Anterior cingulate cortex (tissue), 58 donors: Measurements from ENCODE around the gene TECRL.

Experiments
- DNase-seq, 58 donors: peaks; one replicate each; lab custom pipeline; 2025; lab: John Stamatoyannopoulos, UW

Gene TECRL, protein sequence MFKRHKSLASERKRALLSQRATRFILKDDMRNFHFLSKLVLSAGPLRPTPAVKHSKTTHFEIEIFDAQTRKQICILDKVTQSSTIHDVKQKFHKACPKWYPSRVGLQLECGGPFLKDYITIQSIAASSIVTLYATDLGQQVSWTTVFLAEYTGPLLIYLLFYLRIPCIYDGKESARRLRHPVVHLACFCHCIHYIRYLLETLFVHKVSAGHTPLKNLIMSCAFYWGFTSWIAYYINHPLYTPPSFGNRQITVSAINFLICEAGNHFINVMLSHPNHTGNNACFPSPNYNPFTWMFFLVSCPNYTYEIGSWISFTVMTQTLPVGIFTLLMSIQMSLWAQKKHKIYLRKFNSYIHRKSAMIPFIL

DNA sequence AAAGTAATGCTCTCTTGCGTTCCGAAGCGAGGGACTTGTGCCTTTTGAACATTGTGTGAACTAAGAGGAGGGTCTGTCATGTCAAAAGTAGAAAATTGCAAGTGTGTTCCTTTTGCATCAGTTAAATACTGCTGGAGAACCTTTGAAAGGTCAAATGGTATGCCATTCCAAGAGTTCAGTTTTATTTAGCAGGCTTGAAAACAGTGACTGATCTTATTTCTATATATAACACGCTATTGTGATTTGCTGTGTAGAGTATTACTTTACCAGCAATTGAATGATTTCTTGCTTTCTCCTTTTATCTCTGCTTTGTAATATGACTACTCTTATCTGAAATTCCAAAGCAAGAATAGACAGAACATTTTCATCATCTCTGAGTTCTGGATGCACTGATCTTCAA, at the start of gene TECRL:
TSS of gene TECRL (minus strand) at position 151 of the 400 bp plus-strand sequence. CDS start at position 52, 99 bp downstream.
- DNase-seq: no peak

- no peak for DNase-seq
These were observed 23.4 kb upstream of the TECRL start for GRCh38 chr4:64432674-64433073.

DNA sequence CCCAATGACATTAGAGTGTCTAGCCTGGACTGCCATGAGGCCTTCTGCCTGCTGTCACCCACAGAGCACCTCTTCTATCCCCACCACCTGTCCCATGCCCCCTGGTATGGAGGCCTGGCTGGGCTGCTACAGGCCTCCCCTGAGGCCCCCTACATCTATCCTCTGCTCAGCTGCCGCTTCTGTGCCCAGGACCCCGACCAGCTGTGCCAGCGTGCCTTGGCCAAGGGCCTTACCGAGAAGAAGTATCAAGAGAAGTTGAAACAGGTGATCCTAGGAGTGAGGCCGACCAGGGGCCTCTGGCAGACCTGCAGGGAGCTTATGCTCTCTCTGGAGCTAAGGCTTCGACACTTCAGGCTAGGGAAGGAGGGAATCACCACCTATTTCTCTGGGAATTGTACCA, 21.7 kb upstream of the TECRL start:
- no peak for DNase-seq

DNA sequence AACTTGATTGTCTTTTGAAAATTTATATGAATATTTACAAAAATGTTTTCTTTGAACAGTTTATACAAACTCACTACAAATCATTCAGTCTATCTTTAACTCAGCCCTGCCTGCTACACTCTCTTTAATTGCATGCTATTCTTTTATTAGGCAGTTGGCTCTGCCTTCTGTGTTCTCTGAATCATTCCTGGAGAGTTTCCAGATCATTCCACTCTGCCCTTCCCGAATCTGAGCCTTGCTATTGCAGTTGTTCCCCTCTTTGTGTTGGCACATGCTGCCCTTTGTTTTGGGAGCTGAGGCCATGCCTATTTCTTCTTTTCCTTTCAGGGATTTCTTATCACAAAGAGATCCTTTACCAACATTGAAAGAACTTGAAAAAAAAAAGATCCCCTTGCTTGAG, 8.7 kb upstream of the TECRL start:
- peak in 3 of 58 donors; percentile 4 to 28 (median 6) for DNase-seq

DNA sequence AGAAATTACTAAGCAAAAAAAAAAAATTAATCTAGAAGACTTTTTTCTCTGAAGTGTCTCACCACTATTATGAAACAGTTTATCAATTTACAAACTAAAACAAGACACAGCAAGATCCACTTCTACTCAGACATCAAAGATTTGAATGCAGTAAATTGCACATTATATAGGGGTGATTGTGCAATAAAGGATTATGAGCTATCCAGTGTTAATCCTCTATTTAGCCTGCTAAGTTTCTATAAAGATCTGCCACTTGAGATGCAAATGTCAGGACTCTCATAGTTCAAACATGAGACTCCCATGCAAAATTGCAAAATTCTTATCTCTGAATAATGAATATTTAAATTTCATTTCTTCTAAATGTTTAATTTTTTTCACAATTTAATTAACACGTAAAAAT, 2.2 kb downstream of the TECRL start:
- DNase-seq: no peak

DNA sequence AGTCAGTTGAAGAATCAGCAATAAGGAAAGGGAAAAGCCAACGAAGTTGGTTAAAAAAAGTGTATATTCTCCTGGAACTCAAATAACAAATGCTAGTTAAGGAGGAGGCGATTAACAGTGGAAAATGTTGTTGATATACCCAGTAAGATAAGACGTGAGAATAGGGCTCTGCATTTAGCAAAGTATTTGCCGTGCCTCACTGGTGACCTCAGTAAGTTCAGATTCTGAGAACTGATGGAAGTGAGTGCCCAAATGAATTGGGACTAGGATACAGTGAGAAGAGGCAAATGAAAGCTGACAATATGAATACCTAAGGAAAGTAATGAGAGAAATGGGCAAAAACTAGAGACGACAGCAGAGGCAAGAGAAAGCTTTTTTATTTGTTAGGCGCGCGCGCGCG, 3.5 kb downstream of the TECRL start:
- DNase-seq: no peak

DNA sequence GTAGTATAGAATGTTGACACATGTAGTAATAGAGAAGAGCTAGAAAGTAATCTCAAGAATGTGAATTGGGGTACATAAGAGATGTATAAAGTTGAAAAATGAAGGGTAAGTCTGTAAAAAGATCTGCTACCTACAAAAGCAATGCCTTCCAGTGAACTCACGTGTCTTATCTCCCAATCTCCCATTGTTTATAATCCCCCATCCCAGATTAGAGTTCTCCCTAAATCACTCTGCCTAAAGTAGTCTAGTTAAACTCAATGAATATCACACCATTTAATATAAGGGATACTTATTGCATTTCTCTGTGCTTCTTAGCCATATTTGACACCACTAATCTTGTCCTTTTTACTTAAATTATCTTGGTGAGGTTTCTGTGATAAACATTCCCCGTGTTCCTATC, 6.6 kb downstream of the TECRL start:
- no peak for DNase-seq

DNA sequence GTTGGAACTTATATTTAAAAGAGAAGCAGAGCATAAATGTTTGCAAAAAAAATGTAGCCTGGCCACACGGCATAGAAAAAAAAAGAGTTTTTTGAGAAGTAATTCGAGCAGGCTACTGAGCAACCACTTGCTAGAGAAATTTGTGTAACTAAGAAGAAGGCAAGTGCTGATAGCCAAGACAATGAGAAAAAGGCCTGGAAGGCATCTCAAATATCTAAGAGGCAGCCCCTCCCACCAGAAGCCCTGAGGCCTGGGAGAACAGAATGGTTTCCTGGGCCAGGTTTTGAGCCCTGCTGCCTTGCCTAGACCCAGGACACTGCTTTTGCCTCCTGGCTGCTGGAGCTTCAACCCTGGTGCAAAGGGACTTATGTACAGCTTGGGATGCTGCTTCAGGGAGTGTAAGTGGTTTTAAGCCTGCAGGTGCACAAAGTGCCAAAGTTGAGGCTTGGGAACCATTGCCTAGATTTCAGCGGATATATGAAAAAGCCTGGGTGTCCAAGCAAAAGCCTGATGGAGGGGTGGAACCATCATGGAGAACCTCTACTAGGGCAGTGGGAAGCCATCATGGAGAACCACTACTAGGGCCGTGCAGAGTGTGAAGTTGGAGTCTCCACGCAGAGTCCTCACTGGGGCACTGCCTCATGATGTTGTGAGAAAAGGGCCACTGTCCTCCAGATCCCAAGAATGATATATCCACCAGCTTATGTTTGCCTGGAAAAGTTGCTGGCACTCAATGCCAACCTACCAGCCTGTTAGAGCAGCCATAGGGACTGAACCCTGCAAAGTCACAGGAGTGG, 9.7 kb downstream of the TECRL start:
- DNase-seq: no peak

DNA sequence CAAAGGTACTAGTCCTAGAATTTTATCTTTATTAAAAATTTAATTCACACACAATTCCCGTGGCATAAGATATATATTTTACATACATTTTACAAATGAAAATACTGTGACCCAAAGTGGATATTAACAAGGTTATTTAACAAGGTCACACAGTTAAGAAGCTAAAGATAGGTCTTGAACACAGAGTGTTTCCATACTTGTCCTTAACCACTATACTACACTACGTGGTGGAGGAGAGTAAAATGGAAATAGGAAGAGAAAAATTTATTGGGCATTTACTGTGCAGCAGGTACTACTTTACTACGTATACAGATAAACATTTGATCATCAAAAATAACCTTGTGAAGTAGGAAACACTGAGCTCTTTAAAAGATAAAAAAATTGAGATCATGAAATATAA, 14.8 kb downstream of the TECRL start:
- no peak for DNase-seq

DNA sequence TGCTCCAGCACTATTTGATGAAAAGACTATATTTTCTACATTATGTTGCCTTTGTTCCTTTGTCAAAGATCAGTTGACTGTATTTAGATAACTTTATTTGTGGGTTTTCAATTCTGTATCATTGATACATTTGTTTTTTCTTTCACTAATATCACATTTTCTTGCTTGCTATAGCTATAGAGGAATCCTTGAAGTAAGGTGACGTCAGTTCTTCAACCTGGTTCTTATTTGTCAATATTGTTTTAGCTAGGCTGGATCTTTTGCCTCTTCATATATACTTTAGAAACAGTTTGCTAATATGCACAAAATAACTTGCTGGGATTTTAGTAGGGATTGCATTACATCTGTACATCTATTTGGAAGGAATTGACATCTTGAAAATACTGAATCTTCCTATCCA, 21.0 kb downstream of the TECRL start:
- DNase-seq: no peak

- no peak for DNase-seq
These were observed 24.0 kb downstream of the TECRL start for GRCh38 chr4:64385220-64385619.

DNA sequence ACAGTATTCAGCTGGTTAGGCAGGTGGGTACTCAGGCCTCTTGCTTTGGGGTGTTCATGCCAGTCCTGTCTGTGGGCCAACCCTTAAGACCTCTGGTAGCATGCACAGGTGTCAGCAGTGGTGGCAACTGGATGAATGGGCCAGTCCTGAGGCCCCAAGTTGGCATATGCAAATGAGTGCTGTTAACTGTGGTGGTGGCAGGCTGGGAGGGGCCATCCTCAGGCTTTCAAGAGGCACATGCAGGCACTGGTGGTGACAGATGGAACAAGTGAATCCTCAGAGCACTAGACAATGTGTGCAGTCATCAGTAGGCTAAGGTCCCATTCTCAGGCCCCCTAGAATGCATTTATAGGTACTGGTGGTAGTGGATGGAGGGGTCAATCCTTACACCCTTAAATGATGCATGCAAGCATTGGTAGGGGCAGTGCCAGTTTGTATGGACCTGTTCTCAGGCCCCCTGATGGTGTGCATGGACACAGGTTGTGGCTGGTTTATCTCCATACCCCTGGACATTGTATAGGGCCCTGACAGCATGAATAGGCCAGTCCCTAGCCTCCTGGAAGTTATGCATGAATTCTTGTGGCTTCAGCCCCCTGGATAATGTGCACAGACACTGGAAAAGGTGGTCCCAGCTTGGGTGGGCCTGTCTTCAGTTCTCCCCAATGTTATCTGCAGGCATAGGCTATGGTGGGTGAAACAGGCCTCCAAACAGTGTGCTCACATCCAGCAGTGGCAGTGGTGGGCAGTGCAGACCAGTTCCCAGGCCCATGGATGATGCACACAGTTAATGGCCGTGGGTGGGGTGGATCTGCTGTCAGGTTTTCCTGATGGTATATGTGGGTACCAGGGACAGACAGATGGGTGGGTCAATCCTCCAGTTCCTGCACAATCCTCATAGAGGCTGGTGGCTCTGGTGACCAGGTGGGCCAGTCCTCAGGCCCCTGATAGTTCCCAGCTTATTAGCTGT, 24.7 kb downstream of the TECRL start:
- no peak for DNase-seq

DNA sequence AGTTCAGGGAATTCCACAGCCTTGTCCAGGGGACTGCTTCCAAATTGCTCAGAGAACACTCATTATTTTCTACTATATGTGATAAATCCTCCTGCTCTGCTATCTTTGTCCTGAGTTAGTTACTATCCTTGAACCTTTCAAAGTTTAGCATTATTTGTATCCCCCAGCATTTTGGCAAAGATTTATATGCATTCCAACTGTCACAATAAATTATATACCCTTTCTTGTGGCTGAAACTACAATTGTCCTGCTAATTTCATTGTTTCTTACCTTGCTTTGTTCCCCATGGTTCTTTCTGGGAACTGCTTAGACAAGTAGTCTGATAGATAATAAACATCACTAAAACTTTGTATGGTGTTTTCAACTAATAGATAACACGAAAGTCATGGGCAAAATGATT, 40.5 kb downstream of the TECRL start:
- DNase-seq: no peak

DNA sequence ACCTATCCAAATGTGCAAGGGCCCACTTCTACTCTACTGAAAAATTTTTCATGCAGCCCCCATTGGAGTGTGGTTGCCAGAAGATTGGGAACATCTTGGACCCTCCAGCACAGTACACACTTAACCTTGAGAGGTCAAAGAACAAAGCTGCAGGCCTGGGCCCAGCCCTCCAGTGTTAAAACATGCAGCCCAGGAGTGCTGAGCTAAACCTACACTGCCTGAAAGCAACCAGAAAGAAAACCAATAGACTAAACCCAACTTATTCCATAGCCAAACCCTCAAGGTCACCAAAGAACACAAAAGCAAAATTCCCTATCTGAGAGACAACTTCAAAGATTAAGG, 47.9 kb downstream of the TECRL start:
- no peak for DNase-seq

DNA sequence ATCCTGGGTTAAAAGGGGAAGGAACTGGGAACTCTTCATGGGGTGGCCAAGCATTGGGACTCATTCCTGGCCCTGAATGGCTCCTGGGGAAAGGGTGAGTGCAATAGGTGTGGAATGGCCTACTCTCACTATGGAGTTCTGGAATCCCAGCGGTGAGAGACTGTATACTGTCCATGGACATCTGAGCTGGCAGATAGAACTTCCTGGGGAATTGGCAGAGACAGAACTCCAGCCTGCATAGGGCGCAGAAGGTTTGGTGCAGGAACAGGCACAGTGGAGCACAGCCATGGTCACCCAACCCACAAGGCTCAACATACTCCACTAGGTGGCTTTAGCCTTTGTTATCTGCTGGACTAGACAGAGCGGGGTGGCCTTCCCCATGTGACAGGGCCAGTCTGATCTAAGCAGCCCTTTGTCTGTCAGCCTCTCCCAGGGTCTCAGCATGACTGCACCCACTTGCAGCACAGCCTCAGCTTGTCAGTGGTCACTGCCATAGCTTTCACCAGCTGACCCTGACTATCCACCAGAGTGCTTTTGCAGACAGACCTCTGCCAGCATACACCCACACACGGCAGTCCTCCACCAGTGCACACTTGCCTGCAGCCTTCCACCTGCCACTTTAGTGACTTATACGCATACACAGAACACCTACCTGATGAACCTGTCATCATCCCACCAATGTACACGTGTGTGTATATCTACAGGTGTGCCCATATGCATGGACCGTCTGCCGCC, 48.4 kb downstream of the TECRL start:
- no peak for DNase-seq

- no peak for DNase-seq
These were observed 49.8 kb downstream of the TECRL start for GRCh38 chr4:64359489-64359888.

DNA sequence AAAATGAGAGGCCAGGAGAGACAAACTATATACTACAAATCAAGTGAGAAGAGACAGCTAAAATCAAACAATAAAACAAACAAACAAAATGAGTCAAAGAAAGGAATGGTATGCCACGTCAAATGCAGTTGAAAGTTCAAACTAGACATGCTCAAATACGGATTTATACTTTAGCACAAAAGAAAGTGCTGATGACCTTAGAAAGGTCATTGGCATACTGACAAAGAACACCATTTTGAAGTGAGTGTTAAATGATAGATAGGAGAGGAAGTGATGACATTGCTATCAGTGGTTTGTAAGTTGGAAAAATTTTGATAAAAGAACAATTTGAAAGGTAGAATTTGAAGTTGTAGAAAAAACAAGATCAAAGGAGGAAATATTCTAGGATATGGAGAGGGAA, 55.3 kb downstream of the TECRL start:
- DNase-seq: no peak

- peak in 11 of 58 donors; percentile 0 to 30 (median 18) for DNase-seq
These were observed 67.5 kb downstream of the TECRL start for GRCh38 chr4:64341711-64342110.

GRCh38 chr4:64340218-64341110, 68.8 kb downstream of the TECRL start:
- DNase-seq: no peak
